ENCODE data around the gene EPN2. TPM values are rescaled to one million over a fixed set of nuclear protein-coding genes. Genes with fewer than 3 reads are reported as not detected.

The EPN2 gene
- total RNA-seq, 4 donors from 2014 or later = 26.0 to 45.9 (median 34.6) TPM

GRCh38 chr17:19341641-19342610, 104.8 kb downstream of the EPN2 start:
- TF ChIP-seq CTCF (IDR thresholded peaks at IDR 0.05) = no peak
- ATAC-seq (ENCODE audit: low FRiP score) (peak; percentile 16), DNase-seq (ENCODE audit: low spot score) (no peak)

- ATAC-seq (ENCODE audit: low FRiP score) (no peak), DNase-seq (ENCODE audit: low spot score) (no peak)
- TF ChIP-seq CTCF (IDR thresholded peaks at IDR 0.05) = no peak
These were observed 105.6 kb downstream of the EPN2 start for GRCh38 chr17:19342611-19343255.

- DNase-seq (ENCODE audit: low spot score) (no peak), ATAC-seq (ENCODE audit: low FRiP score) (no peak)
- TF ChIP-seq CTCF (IDR thresholded peaks at IDR 0.05) = no peak
These were observed 106.1 kb downstream of the EPN2 start for GRCh38 chr17:19343256-19343630.

GRCh38 chr17:19343671-19344151, 106.5 kb downstream of the EPN2 start:
- no peak for TF ChIP-seq CTCF (IDR thresholded peaks at IDR 0.05)
- ATAC-seq (ENCODE audit: low FRiP score) (no peak), DNase-seq (ENCODE audit: low spot score) (no peak)

- ATAC-seq (ENCODE audit: low FRiP score) (no peak), DNase-seq (ENCODE audit: low spot score) (no peak)
- no peak for TF ChIP-seq CTCF (IDR thresholded peaks at IDR 0.05)
These were observed 107.3 kb downstream of the EPN2 start for GRCh38 chr17:19344311-19345066.

GRCh38 chr17:19345067-19345460, 107.9 kb downstream of the EPN2 start:
- no peak for TF ChIP-seq CTCF (IDR thresholded peaks at IDR 0.05)
- DNase-seq (ENCODE audit: low spot score) (no peak), ATAC-seq (ENCODE audit: low FRiP score) (no peak)
